Measurements from ENCODE around the gene ITSN1.

Gene ITSN1

GRCh38 chr21:33733601-33734000, 91.3 kb downstream of the ITSN1 start:
- no peak for FAIRE-seq

GRCh38 chr21:33734291-33734690, 92.0 kb downstream of the ITSN1 start:
- FAIRE-seq = no peak

DNA sequence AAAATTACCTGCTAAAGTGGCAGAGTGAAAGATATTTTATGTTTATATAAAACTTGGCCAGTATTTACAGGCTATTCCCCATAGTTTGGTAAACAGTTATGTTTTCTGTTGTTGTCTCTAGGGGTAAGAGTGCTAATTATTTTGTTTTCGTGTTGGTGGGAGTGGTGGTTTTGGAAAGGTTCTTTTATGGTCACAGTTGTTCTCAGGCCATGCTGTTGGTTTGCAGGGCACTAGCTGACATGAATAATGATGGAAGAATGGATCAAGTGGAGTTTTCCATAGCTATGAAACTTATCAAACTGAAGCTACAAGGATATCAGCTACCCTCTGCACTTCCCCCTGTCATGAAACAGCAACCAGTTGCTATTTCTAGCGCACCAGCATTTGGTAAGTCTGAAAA, 92.5 kb downstream of the ITSN1 start:
- FAIRE-seq = no peak

DNA sequence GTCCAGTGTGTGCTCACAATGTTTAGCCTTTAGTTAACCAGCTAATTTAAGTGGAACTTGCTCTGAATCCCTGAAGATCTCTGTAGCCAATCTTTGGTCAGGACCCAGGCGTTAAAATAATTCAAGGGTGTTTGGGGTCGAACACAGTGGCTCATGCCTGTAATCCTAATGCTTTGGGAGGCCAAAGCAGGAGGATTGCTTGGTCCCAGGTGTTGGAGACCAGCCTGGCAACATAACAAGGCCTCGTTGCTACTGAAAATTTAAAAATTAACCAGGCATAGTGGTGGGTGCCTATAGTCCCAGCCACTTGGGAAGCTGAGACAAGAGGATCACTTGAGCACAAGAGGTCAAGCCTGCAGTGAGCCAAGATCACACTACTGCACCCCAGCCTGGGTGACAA, 94.3 kb downstream of the ITSN1 start:
- no peak for FAIRE-seq

GRCh38 chr21:33739701-33740100, 97.4 kb downstream of the ITSN1 start:
- FAIRE-seq = no peak

DNA sequence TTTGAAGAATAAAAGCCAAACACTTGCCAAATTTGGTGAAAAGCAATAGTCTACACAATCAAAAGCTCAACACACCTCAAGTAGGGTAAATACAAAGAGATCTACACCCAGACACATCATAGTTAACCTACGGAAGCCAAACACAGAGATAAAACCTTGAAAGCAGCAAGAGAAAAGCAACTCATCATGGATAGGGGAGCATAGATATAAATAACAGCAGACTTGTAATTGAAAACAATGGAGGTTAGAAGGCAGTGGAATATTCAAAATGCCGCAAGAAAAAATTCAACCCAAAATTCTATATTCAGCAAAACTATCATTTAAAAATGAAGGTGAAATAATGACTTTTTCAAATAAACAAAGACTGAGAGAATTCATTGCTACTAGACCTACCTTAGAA, 105.1 kb downstream of the ITSN1 start:
- no peak for FAIRE-seq

DNA sequence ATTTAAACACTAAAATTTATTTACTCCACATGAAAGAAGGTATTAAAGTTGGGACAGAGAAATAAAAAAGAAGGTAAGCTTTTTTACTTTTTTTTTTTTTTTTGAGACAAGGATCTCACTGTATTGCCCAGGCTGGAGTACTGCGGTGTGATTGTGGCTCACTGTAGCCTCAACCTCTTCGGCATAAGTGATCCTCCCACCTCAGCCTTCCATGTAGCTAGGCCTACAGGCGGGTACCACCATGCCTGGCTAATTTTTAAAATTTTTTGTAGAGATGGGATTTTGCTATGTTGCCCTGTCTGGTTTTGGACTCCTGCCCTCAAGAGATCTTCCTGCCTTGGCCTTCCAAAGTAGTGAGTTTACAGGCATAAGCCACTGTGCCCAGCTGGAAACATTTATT, 106.6 kb downstream of the ITSN1 start:
- FAIRE-seq = no peak

DNA sequence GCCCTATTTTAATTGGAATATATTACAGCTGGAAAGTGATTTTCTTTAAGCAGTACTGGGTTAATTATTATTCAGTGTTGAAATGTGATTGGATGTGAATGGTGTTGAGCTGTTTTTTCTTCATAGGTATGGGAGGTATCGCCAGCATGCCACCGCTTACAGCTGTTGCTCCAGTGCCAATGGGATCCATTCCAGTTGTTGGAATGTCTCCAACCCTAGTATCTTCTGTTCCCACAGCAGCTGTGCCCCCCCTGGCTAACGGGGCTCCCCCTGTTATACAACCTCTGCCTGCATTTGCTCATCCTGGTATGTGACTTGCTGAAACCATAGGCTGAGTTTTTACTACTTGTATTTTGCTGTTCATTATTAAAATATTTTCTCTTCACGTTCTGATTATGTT, 107.7 kb downstream of the ITSN1 start:
- FAIRE-seq = no peak

DNA sequence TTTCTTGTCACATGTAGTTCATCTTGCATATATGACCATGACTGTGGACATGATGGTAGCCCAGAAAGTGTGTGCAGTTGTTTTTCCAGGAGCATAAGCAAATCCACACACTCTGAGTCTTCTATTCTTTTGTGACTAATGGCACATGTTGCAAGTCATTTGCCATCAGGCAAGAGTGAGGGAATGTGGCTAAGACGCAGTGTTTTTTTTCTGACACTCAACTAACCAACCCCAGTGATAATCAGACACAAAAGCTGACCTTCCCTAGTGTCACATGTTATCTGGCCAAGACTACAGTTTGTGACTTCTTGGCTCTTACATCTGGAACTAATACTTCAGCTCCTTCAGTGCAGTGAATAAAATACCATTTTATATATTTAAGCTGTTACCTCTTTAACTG, 108.8 kb downstream of the ITSN1 start:
- no peak for FAIRE-seq

DNA sequence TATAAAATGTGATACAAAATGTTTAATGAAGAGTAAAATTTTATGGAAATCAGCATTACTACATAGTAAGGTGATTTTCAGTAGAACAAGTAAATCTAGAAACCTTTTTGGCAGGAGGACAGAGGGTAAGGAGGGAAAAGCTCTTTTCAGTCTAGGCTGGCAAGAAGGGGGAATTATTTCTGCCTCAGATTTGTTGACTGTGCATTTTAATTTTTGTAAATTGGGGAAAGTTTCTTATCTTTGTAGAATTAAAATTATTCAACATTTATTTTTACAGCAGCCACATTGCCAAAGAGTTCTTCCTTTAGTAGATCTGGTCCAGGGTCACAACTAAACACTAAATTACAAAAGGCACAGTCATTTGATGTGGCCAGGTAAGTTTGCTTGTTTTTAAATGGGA, 109.2 kb downstream of the ITSN1 start:
- FAIRE-seq = no peak

- FAIRE-seq = no peak
Observed at GRCh38 chr21:33752260-33752659, 110.0 kb downstream of the ITSN1 start.

DNA sequence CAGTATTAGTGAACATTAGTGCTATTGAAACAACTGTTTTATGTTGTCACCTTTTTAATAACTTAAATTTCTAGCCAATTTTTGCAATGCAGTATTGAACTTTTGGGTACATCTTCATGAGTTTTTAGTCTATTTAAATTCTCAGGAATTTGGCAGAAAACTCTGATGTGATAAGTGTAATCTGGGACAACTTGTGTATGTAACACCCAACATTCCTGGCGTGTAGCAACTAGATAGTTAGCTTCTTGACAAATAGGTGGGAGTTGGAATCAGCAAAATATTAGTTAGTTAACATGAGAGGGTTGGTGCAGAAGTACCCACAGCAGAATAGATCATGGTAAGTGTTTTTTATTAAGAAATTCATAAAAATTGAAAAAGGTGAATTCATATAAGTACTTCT, 111.6 kb downstream of the ITSN1 start:
- FAIRE-seq = no peak

- FAIRE-seq = no peak
Observed at GRCh38 chr21:33754481-33754880, 112.2 kb downstream of the ITSN1 start.

GRCh38 chr21:33755354-33755753, 113.1 kb downstream of the ITSN1 start:
- FAIRE-seq = no peak

DNA sequence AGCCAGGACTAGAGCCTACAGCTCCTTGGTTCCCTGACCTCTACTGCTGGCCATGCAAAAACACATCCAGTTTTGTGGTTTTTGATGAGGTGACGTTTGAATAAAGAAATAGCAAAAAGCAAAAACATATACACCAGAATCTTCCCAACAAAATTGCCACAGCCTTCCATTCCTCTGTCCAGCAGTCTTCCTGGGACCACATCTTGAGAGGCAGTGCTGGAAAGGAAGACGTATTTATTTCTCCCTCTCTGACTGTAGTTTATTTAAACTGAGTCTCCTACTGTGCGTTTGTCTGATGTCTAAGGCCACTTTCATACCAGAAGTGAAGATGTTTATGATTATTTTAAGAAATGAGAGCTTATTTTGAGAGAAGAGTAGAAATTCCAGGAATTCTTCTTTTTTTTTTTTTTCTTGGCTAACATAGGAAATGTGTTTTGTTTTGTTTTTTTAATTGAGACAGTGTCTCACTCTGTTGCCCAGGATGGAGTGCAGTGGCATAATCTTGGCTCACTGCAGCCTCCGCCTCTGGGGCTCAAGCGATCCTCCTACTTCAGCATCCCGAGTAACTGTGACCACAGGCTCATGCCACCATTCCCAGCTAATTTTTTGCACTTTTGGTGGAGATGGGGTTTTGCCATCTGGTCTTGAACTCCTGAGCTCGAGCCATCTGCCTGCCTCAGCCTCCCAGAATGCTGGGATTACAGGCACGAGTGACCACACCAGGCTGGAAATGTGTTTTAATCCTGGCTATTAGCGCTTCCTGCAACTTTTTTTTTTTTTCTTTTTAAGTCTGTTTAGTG, 118.5 kb downstream of the ITSN1 start:
- FAIRE-seq = no peak

GRCh38 chr21:33761441-33762036, 119.2 kb downstream of the ITSN1 start:
- no peak for FAIRE-seq

- FAIRE-seq = no peak
Observed at GRCh38 chr21:33762803-33763581, 120.7 kb downstream of the ITSN1 start.

DNA sequence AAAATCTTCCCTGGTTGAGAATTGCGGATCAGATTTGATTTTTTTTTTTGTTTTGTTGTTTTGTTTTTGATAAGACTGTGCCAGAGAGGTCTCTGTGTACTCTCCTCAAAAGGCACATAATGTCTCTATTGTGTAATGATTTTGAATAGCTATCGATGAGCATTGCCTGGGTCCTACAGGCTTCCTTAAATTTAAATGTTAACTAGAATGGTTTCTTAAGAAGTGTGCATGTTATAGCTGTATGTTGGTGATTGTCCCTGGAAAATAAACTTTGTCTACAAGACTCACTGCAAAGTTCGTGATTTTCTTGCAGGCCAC, 121.2 kb downstream of the ITSN1 start:
- FAIRE-seq = no peak

DNA sequence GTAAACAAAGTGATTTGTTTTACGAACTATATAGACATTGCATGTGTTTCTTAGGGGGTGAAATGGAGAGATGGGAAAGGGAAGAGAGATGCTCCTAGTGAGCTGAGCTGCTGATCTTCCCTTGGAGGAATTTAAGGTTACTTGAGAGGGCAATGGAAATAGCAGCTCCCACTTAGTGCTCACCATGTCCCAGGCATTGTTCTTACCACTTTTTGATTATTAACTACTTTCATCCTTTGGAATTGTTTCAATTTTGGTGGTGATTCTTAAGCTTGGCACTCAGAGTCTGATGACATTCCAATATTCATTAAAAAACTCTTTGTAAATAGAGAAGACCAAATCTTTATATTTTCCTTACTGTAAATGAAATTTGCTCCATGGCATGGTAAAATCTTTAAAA, 124.9 kb downstream of the ITSN1 start:
- FAIRE-seq = no peak

GRCh38 chr21:33767960-33768359, 125.7 kb downstream of the ITSN1 start:
- FAIRE-seq = no peak

DNA sequence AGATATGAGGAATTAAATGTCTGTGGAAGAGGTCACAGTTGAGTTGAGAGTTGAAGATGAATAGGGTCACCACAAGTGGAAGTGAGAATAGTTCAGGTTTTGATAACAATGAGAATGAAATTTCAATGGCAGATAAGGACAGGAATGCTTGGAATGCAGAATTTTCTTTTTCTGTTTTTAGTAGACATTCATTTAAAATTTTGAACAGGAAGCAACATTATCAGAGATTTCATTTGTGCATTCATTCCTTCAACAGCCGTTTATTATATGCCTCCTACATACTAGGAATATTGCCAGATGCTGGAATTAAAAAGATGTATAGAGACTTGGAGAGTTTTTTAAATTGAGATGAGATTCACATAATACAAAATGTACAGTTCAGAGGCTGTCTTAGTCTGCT, 126.8 kb downstream of the ITSN1 start:
- FAIRE-seq = no peak

DNA sequence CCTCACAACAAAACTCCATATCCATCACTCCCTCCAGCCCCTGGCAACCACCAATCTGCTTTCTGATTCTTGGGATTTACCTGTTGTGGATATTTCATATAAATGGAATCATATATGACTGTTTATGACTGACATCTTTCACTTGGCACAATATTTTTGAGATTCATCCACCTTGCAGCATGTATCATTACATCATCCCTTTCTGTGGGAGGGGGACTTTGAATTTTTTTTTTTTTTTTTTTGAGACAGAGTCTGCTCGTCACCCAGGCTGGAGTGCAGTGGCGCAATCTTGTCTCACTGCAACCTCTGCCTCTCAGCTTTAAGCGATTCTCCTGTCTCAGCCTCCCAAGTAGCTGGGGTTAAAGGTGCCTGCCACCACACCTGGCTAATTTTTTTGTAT, 128.2 kb downstream of the ITSN1 start:
- FAIRE-seq = no peak

DNA sequence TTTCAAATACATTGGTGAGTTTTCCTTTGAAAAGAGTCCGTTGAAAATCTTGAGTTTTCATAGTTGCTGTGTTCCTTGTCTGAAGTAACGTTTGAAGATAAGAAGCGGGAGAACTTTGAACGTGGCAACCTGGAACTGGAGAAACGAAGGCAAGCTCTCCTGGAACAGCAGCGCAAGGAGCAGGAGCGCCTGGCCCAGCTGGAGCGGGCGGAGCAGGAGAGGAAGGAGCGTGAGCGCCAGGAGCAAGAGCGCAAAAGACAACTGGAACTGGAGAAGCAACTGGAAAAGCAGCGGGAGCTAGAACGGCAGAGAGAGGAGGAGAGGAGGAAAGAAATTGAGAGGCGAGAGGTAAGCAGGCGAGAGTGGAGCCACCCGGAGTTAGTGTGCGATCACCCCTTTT, 129.7 kb downstream of the ITSN1 start:
- FAIRE-seq = no peak

GRCh38 chr21:33774551-33774950, 132.2 kb downstream of the ITSN1 start:
- FAIRE-seq = no peak
